Uterus (tissue), 2 donors: ENCODE results near the gene GDE1.

Experiments
- CTCF ChIP-seq, 4 experiments: fragments of 200-600 bp in 2 of 4; fragments of 450-650 bp in 2 of 4; sonication (generic) in 2 of 4; IDR thresholded peaks; one replicate each; pipeline ENCODE4 v1.5.1; 2016 to 2019; ENCODE audit warnings: antibody characterized with exemption in 4 of 4, mild to moderate bottlenecking in 2 of 4, moderate library complexity in 1 of 4
- POLR2A ChIP-seq, 2 donors: fragments of 450-650 bp; IDR thresholded peaks; one replicate each; pipeline ENCODE4 v1.6.1; 2016; ENCODE audit warnings: antibody characterized with exemption in 2 of 2, mild to moderate bottlenecking in 1 of 2, moderate library complexity in 1 of 2

GRCh38 chr16:19463468-19464315 lies 58.2 kb downstream of the GDE1 start:
- TF ChIP-seq CTCF (IDR thresholded peaks at IDR 0.05) (no peak), POLR2A (IDR thresholded peaks at IDR 0.05) (no peak)
